ENCODE results near the gene AUTS2. TPM values are rescaled to one million over a fixed set of nuclear protein-coding genes. Genes with fewer than 3 reads are reported as not detected.

AUTS2 gene
- total RNA-seq, 1 experiment from 2014 or later: 256 TPM

DNA sequence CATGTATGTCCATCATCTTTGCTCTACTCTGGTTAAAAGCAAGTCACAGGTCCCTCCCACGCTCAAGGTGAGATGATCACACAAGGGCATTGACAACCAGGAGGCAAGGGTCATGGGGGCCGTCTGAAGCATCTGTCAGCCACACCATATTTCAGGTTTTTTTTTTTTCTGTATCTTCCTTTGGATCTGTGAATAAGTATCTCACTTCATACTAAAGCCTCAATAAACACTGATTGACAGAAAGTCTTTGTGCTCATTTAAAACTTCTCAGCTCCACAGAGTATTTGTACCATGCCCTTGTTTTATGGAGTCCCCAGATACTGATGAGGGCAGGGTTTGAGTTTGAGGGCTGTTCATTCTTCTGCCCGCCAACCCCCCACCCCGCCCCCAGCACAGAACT is 45.0 kb downstream of the AUTS2 start:
- no peak overlapping the region for H2BK5ac ChIP-seq (ENCODE audit: insufficient read length, low read length)
- Mint-ChIP-seq H3K4me1 (peaks cover 51 to 64% of the 10 kb centered on the region in 2 experiments), H3K27me3 (ENCODE audit: low read depth) (peaks cover 3% of the 10 kb centered on the region), H3K36me3 (ENCODE audit: insufficient read depth in 1 of 3, low read depth in 3 of 3) (no peaks in the 10 kb centered on the region; a peak in 1 of 7 replicates), H3K9me3 (no peaks in the 10 kb centered on the region), H3K27ac (no peak overlapping the region; a peak in 1 of 7 replicates), H3K4me3 (no peak overlapping the region)
- H4K91ac ChIP-seq (ENCODE audit: insufficient read length, low read depth, low read length): no peak overlapping the region
- no peak overlapping the region for H3K23ac ChIP-seq (ENCODE audit: insufficient read length, low read depth, low read length)
- H3K56ac ChIP-seq (ENCODE audit: insufficient read length, low read depth, low read length): no peak overlapping the region
- H2BK12ac ChIP-seq (ENCODE audit: insufficient read length, low read depth, low read length): no peak overlapping the region
- no peaks in the 10 kb centered on the region for H3K79me1 ChIP-seq (ENCODE audit: insufficient read depth, low read depth, low read length, poor library complexity, severe bottlenecking)
- H3K4me2 ChIP-seq (ENCODE audit: insufficient read depth, insufficient read length, low read length): no peak overlapping the region
- no peak overlapping the region for H4K8ac ChIP-seq (replicated peaks; ENCODE audit: insufficient read length, low read depth, low read length)
- no peak overlapping the region for H3K14ac ChIP-seq (ENCODE audit: insufficient read depth, low read length)
- no peaks in the 10 kb centered on the region; the same call in 1 of the 2 replicates for H3K4me1 ChIP-seq (ENCODE audit: insufficient read depth, low read length)
- no peak overlapping the region for H2AK5ac ChIP-seq (ENCODE audit: insufficient read length, low read length)
- no CpG with 5 or more reads among the region's 4 CpGs for WGBS (ENCODE audit: extremely low coverage, insufficient read length, low lambda C conversion rate)
- no peak overlapping the region for H3K4ac ChIP-seq (ENCODE audit: low read depth, low read length)
- H3K23me2 ChIP-seq (ENCODE audit: insufficient read length, low read depth, low read length, poor library complexity, severe bottlenecking): no peaks in the 10 kb centered on the region
- no peak overlapping the region for H2BK120ac ChIP-seq (ENCODE audit: low read depth, low read length, poor library complexity, severe bottlenecking)
- no peak overlapping the region for H3K9ac ChIP-seq (ENCODE audit: extremely low read depth, insufficient read length, low read length)
- H3T11ph ChIP-seq (ENCODE audit: low read length): no peak overlapping the region
- no peak overlapping the region for H2BK20ac ChIP-seq (ENCODE audit: low read depth, low read length, poor library complexity, severe bottlenecking)
- no peak overlapping the region for H3K27ac ChIP-seq (ENCODE audit: insufficient read length, low read depth, low read length)
- H2BK15ac ChIP-seq (ENCODE audit: low read depth, low read length): no peak overlapping the region
- no peaks in the 10 kb centered on the region for H3K9me3 ChIP-seq (ENCODE audit: control insufficient read depth, low read depth, low read length)
- no peak overlapping the region for H3K18ac ChIP-seq (ENCODE audit: insufficient read length, low read depth, low read length)
- no peaks in the 10 kb centered on the region for H3K79me2 ChIP-seq (ENCODE audit: insufficient read depth, low read length)
- no peak for DNase-seq
- H2AFZ ChIP-seq (ENCODE audit: low read length): no peak overlapping the region
- H4K5ac ChIP-seq (ENCODE audit: insufficient read length, low read depth, low read length): no peak overlapping the region
- TF ChIP-seq, protein P1, sequence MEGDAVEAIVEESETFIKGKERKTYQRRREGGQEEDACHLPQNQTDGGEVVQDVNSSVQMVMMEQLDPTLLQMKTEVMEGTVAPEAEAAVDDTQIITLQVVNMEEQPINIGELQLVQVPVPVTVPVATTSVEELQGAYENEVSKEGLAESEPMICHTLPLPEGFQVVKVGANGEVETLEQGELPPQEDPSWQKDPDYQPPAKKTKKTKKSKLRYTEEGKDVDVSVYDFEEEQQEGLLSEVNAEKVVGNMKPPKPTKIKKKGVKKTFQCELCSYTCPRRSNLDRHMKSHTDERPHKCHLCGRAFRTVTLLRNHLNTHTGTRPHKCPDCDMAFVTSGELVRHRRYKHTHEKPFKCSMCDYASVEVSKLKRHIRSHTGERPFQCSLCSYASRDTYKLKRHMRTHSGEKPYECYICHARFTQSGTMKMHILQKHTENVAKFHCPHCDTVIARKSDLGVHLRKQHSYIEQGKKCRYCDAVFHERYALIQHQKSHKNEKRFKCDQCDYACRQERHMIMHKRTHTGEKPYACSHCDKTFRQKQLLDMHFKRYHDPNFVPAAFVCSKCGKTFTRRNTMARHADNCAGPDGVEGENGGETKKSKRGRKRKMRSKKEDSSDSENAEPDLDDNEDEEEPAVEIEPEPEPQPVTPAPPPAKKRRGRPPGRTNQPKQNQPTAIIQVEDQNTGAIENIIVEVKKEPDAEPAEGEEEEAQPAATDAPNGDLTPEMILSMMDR (conservative IDR thresholded peaks at IDR 0.05): no peak
- no peaks in the 10 kb centered on the region for H4K20me1 ChIP-seq (ENCODE audit: control insufficient read depth, insufficient read depth, insufficient read length)
- H3K27me3 ChIP-seq (ENCODE audit: insufficient read depth, low read length): no peaks in the 10 kb centered on the region

Data from H9 (cell line).